GM23248 (cell line): ENCODE measurements around the gene TTC8. TPM values are rescaled to one million over a fixed set of nuclear protein-coding genes. Genes with fewer than 3 reads are reported as not detected.

ENCODE experiments used
- DNase-seq: peaks from one replicate; pipeline ENCODE4 v3.0.0-alpha.2; 2015
- H2AFZ ChIP-seq: fragments of 200-600 bp; sonication (generic); 2 replicates; pipeline ENCODE4 v1.6.1; 2016; ENCODE audit warnings: antibody characterized with exemption
- H3F3A ChIP-seq: fragments of 200-600 bp; sonication (generic); 2 replicates; pipeline ENCODE4 v1.6.1; 2016; ENCODE audit warnings: mild to moderate bottlenecking, antibody characterized with exemption, mixed run types; ENCODE audit not compliant: insufficient read depth
- H3K27ac ChIP-seq: fragments of 200-600 bp; sonication (generic); 2 replicates; pipeline ENCODE4 v1.5.1; 2016; ENCODE audit warnings: mild to moderate bottlenecking
- H3K27me3 ChIP-seq: fragments of 200-600 bp; sonication (generic); replicated peaks from 2 replicates; pipeline ENCODE4 v1.6.1; 2016; ENCODE audit warnings: mild to moderate bottlenecking; ENCODE audit not compliant: insufficient read depth
- H3K36me3 ChIP-seq: fragments of 200-600 bp; sonication (generic); 2 replicates; pipeline ENCODE4 v1.6.1; 2016; ENCODE audit warnings: low read depth, mild to moderate bottlenecking
- H3K4me1 ChIP-seq: fragments of 200-600 bp; sonication (generic); 2 replicates; pipeline ENCODE4 v1.6.1; 2016; ENCODE audit warnings: mild to moderate bottlenecking; ENCODE audit not compliant: insufficient read depth
- H3K4me2 ChIP-seq: fragments of 200-600 bp; sonication (generic); one replicate; pipeline ENCODE4 v1.6.1; 2016; ENCODE audit warnings: mild to moderate bottlenecking; ENCODE audit not compliant: unreplicated experiment
- H3K4me3 ChIP-seq: fragments of 200-600 bp; sonication (generic); 2 replicates; pipeline ENCODE4 v1.5.1; 2016; ENCODE audit warnings: mild to moderate bottlenecking
- H3K79me2 ChIP-seq: fragments of 200-600 bp; sonication (generic); 2 replicates; pipeline ENCODE4 v1.6.1; 2016; ENCODE audit warnings: mild to moderate bottlenecking; ENCODE audit not compliant: insufficient read depth
- H3K9ac ChIP-seq: fragments of 200-600 bp; sonication (generic); 2 replicates; pipeline ENCODE4 v1.6.1; 2016; ENCODE audit warnings: mild to moderate bottlenecking
- H3K9me2 ChIP-seq: fragments of 200-600 bp; sonication (generic); 2 replicates; pipeline ENCODE4 v1.6.1; 2016; ENCODE audit warnings: mixed run types, mild to moderate bottlenecking, moderate library complexity; ENCODE audit not compliant: insufficient read depth
- H3K9me3 ChIP-seq: fragments of 200-600 bp; sonication (generic); one replicate; pipeline ENCODE4 v1.6.1; 2017; ENCODE audit warnings: low read depth
- H4K20me1 ChIP-seq: fragments of 200-600 bp; sonication (generic); 2 replicates; pipeline ENCODE4 v1.6.0; 2016; ENCODE audit not compliant: insufficient read depth
- EZH2 ChIP-seq: fragments of 200-600 bp; sonication (generic); IDR thresholded peaks from 2 replicates; pipeline ENCODE4 v1.6.1; 2018; ENCODE audit warnings: antibody characterized with exemption, mild to moderate bottlenecking; ENCODE audit not compliant: insufficient read depth, poor library complexity, severe bottlenecking
- EZH2phosphoT487 ChIP-seq: fragments of 200-600 bp; sonication (generic); IDR thresholded peaks from 2 replicates; pipeline ENCODE4 v1.6.1; 2018; ENCODE audit warnings: antibody characterized with exemption, moderate library complexity, mild to moderate bottlenecking, low read depth; ENCODE audit not compliant: insufficient read depth
- WGBS, 2 experiments: methylation state at CpG; one replicate each; pipeline ENCODE4 v1.1.6; 2015 to 2017; ENCODE audit warnings: low lambda C conversion rate in 2 of 2, low coverage in 1 of 2; ENCODE audit errors: missing lambda C conversion rate in 2 of 2; 5-methylcytosine and 5-hydroxymethylcytosine counted together
- in situ Hi-C: fragments of 300-500 bp; cut with MboI; formaldehyde crosslinking; loops from 2 replicates; pipeline ENCODE4 v1.15.0; 2020
- polyA plus RNA-seq: library from polyadenylated mRNA; unstranded; fragments of >200 nt; fragmentation: Nextera tagmentation; extraction: Ambion mirVana; gene quantifications from 2 replicates; pipeline ENCODE4 v1.2.1, GENCODE V29; 2016
- total RNA-seq: library from RNA; depleted of rRNA; stranded (reverse); fragments of >200 nt; shearing (Covaris generic); gene quantifications from 2 replicates; pipeline ENCODE4 v1.2.3, GENCODE V29; 2014

TTC8 gene
- total and polyA plus RNA-seq, 2 experiments from 2014 or later, result 38.3 to 49.4 TPM

DNA sequence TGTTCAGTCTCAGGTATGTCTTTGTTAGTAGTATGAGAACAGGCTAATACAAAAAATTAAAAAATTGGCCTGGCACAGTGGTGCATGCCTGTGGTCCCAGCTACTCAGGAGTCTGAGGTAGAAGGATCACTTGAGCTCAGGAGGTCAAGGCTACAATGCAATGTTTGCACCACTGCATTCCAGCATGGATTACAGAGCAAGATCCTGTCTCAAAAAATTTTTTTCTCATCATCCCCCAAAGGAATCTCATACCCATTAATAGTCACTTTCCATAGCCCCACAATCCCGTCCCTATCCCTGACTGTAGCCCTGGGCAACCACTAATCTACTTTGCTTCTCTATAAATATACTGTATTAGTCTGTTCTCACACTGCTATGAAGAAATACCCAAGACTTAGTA is 57.8 kb downstream of the TTC8 start:
- Histone ChIP-seq H3K9me3 (no peaks in the 10 kb centered on the region), H3K27me3 (no peaks in the 10 kb centered on the region), H3K79me2 (no peaks in the 10 kb centered on the region), H3K9ac (no peak overlapping the region), H3K9me2 (no peaks in the 10 kb centered on the region), H3F3A (peaks cover 15% of the 10 kb centered on the region), H3K36me3 (peaks cover 9% of the 10 kb centered on the region; the same call in 1 of the 2 replicates), H3K4me2 (no peak overlapping the region), H2AFZ (no peak overlapping the region), H3K4me3 (no peak overlapping the region), H4K20me1 (no peaks in the 10 kb centered on the region), H3K27ac (no peak overlapping the region), H3K4me1 (peaks cover 8% of the 10 kb centered on the region; the same call in 1 of the 2 replicates)
- no peak for TF ChIP-seq EZH2
- TF ChIP-seq EZH2phosphoT487, result no peak
- DNase-seq, result no peak
- WGBS, 2 experiments, result 60 to 68% methylated on average over 1 of the region's 1 CpG
- in situ Hi-C loops, result no loop called here

DNA sequence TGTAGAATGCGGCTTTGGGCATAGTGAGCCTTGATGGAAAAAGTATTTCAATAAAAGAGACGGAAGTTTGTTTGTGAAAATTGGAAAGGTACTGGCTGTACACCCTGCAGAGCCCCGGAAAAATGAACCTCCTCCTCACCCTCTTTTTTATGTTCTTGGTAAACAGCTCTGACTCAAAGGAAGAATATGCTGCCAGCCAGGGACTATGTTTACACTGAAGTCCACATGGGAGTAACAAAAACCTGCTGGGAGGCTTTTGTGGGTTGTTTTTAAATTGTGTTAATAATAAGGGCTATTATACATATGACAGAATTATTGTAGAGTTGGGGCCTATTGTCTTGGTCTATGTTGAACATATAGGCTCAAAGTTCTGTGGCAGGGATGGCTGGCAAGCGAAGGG is 70.7 kb downstream of the TTC8 start:
- TF ChIP-seq EZH2phosphoT487 (no peak), EZH2 (no peak)
- DNase-seq, result peak; percentile 68
- Histone ChIP-seq H3F3A (no peaks in the 10 kb centered on the region), H3K27ac (no peak overlapping the region), H3K79me2 (no peaks in the 10 kb centered on the region), H3K4me3 (no peak overlapping the region), H4K20me1 (no peaks in the 10 kb centered on the region), H3K9me2 (no peaks in the 10 kb centered on the region), H3K27me3 (no peaks in the 10 kb centered on the region), H3K4me2 (no peak overlapping the region), H3K4me1 (peaks cover 8% of the 10 kb centered on the region), H3K9ac (no peak overlapping the region), H3K36me3 (no peaks in the 10 kb centered on the region), H3K9me3 (no peaks in the 10 kb centered on the region), H2AFZ (no peak overlapping the region)
- WGBS, 2 experiments, result 67 to 72% methylated on average over 4 of the region's 4 CpGs
- in situ Hi-C loops, result no loop called here

- Histone ChIP-seq H3K4me3 (no peak overlapping the region), H3K9me3 (no peaks in the 10 kb centered on the region), H3K79me2 (no peaks in the 10 kb centered on the region), H3F3A (no peaks in the 10 kb centered on the region), H3K4me1 (no peaks in the 10 kb centered on the region), H3K9me2 (no peaks in the 10 kb centered on the region), H3K9ac (no peak overlapping the region), H3K27ac (no peak overlapping the region), H3K36me3 (no peaks in the 10 kb centered on the region), H3K4me2 (no peak overlapping the region), H3K27me3 (no peaks in the 10 kb centered on the region), H2AFZ (no peak overlapping the region), H4K20me1 (no peaks in the 10 kb centered on the region)
- WGBS, 2 experiments, result 49 to 54% methylated on average over 4 of the region's 4 CpGs
- in situ Hi-C loops, result no loop called here
- TF ChIP-seq EZH2phosphoT487 (no peak), EZH2 (no peak)
- no peak for DNase-seq
Measured at GRCh38 chr14:88901189-88901588, 76.7 kb downstream of the TTC8 start.

DNA sequence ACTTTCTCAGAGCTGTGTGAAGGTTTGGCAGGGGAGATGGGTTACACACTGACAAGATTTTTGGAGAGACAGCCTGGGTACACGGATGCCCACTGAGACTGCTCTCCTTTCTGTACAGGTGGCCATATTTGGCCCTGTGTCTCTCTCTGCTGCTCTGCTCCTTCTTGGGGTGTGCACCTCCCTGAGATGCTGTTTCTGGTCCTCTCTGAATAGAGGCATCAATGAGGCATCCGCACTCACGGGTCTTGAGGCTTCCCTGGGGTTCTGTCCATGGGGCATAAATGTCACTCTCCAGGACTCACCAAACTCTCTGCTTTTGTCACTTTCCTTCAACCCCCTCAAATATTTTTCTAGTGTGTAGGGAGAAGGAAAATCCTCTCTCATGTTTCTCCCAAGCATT is 77.5 kb downstream of the TTC8 start:
- TF ChIP-seq EZH2phosphoT487 (no peak), EZH2 (no peak)
- no peak for DNase-seq
- WGBS, 2 experiments, result 22 to 30% methylated on average over 3 of the region's 3 CpGs
- Histone ChIP-seq H3K9me3 (no peaks in the 10 kb centered on the region), H3K4me2 (no peak overlapping the region), H3F3A (no peaks in the 10 kb centered on the region), H3K4me1 (no peaks in the 10 kb centered on the region), H2AFZ (no peak overlapping the region), H3K9ac (no peak overlapping the region), H3K36me3 (no peaks in the 10 kb centered on the region), H4K20me1 (no peaks in the 10 kb centered on the region), H3K27ac (no peak overlapping the region), H3K4me3 (no peak overlapping the region), H3K9me2 (no peaks in the 10 kb centered on the region), H3K79me2 (no peaks in the 10 kb centered on the region), H3K27me3 (no peaks in the 10 kb centered on the region)
- in situ Hi-C loops, result no loop called here

- Histone ChIP-seq H3K9me2 (no peaks in the 10 kb centered on the region), H3K9me3 (no peaks in the 10 kb centered on the region), H3K79me2 (no peaks in the 10 kb centered on the region), H3K4me1 (no peaks in the 10 kb centered on the region), H3K27me3 (no peaks in the 10 kb centered on the region), H3K36me3 (no peaks in the 10 kb centered on the region), H3K27ac (no peak overlapping the region), H3K4me2 (no peak overlapping the region), H4K20me1 (no peaks in the 10 kb centered on the region), H3K9ac (no peak overlapping the region), H2AFZ (no peak overlapping the region), H3F3A (no peaks in the 10 kb centered on the region), H3K4me3 (no peak overlapping the region)
- DNase-seq, result no peak
- 96 to 100% methylated on average over 1 of the region's 1 CpG for WGBS, 2 experiments
- no peak for TF ChIP-seq EZH2phosphoT487
- no peak for TF ChIP-seq EZH2
- in situ Hi-C loops, result no loop called here
Measured at GRCh38 chr14:88902850-88903249, 78.4 kb downstream of the TTC8 start.
